HUES64 (cell line): ENCODE data around the gene PDGFRB.

ENCODE experiments used
- H3K27ac ChIP-seq: 2 replicates; pipeline ENCODE4 v1.7.0; 2013; ENCODE audit warnings: low read depth, low read length, inconsistent platforms
- H3K27me3 ChIP-seq: 2 replicates; pipeline ENCODE4 v1.6.1; 2013; ENCODE audit warnings: mild to moderate bottlenecking, low read length; ENCODE audit not compliant: insufficient read depth
- H3K36me3 ChIP-seq: 2 replicates; pipeline ENCODE4 v1.6.1; 2013; ENCODE audit warnings: mild to moderate bottlenecking, low read length; ENCODE audit not compliant: insufficient read depth
- H3K4me1 ChIP-seq: 2 replicates; pipeline ENCODE4 v1.6.1; 2013; ENCODE audit warnings: mild to moderate bottlenecking, low read length, moderate library complexity; ENCODE audit not compliant: insufficient read depth
- H3K4me3 ChIP-seq: 2 replicates; pipeline ENCODE4 v1.5.1; 2013; ENCODE audit warnings: mild to moderate bottlenecking, low read length, moderate library complexity
- H3K9ac ChIP-seq: 2 replicates; pipeline ENCODE4 v1.6.1; 2013; ENCODE audit warnings: mild to moderate bottlenecking, low read depth, low read length
- H3K9me3 ChIP-seq: 2 replicates; pipeline ENCODE4 v1.6.1; 2013; ENCODE audit warnings: low read depth, low read length; ENCODE audit not compliant: insufficient read depth
- WGBS: fragments of 150-250, 120-280 bp; methylation state at CpG from one replicate; pipeline ENCODE4 v1.1.7; 2013; ENCODE audit warnings: missing lambda C conversion rate; 5-methylcytosine and 5-hydroxymethylcytosine counted together

Gene PDGFRB

GRCh38 chr5:150126921-150127265 lies 28.8 kb downstream of the PDGFRB start:
- 92% methylated on average over 5 of the region's 6 CpGs for WGBS
- Histone ChIP-seq H3K9me3 (no peaks in the 10 kb centered on the region), H3K4me3 (no peak overlapping the region), H3K27ac (no peak overlapping the region), H3K27me3 (peaks cover 6% of the 10 kb centered on the region), H3K4me1 (peaks cover 15% of the 10 kb centered on the region), H3K9ac (no peak overlapping the region), H3K36me3 (no peaks in the 10 kb centered on the region; the same call in 1 of the 2 replicates)

- Histone ChIP-seq H3K9me3 (no peaks in the 10 kb centered on the region), H3K9ac (no peak overlapping the region), H3K4me1 (peaks cover 12% of the 10 kb centered on the region), H3K36me3 (no peaks in the 10 kb centered on the region; the same call in 1 of the 2 replicates), H3K27me3 (peaks cover under 1% of the 10 kb centered on the region), H3K4me3 (no peak overlapping the region), H3K27ac (no peak overlapping the region)
- 83% methylated on average over 10 of the region's 10 CpGs for WGBS
Observed at GRCh38 chr5:150126199-150126920, 29.3 kb downstream of the PDGFRB start.

- no peak overlapping the region for H3K27ac ChIP-seq
- 96% methylated on average over 10 of the region's 10 CpGs for WGBS
- no peaks in the 10 kb centered on the region; the same call in 1 of the 2 replicates for H3K36me3 ChIP-seq
- H3K9me3 ChIP-seq = no peaks in the 10 kb centered on the region
- no peaks in the 10 kb centered on the region; the same call in 1 of the 2 replicates for H3K27me3 ChIP-seq
- no peak overlapping the region for H3K4me3 ChIP-seq
- peaks cover 3% of the 10 kb centered on the region for H3K4me1 ChIP-seq
- no peak overlapping the region for H3K9ac ChIP-seq
Observed at GRCh38 chr5:150125334-150125733, 30.3 kb downstream of the PDGFRB start.

- Histone ChIP-seq H3K9me3 (no peaks in the 10 kb centered on the region), H3K9ac (no peak overlapping the region), H3K27ac (no peak overlapping the region), H3K4me3 (no peak overlapping the region), H3K4me1 (no peaks in the 10 kb centered on the region), H3K27me3 (no peaks in the 10 kb centered on the region; the same call in 1 of the 2 replicates), H3K36me3 (no peaks in the 10 kb centered on the region; the same call in 1 of the 2 replicates)
- WGBS = 92% methylated on average over 8 of the region's 8 CpGs
Observed at GRCh38 chr5:150124596-150124995, 31.0 kb downstream of the PDGFRB start.

GRCh38 chr5:150124111-150124557 lies 31.5 kb downstream of the PDGFRB start:
- H3K36me3 ChIP-seq = no peaks in the 10 kb centered on the region
- 91% methylated on average over 11 of the region's 11 CpGs for WGBS
- H3K9ac ChIP-seq = no peak overlapping the region
- H3K27me3 ChIP-seq = no peaks in the 10 kb centered on the region
- no peaks in the 10 kb centered on the region for H3K9me3 ChIP-seq
- H3K4me3 ChIP-seq = no peak overlapping the region
- H3K27ac ChIP-seq = no peak overlapping the region
- H3K4me1 ChIP-seq = no peaks in the 10 kb centered on the region

GRCh38 chr5:150123542-150123941 lies 32.1 kb downstream of the PDGFRB start:
- no peaks in the 10 kb centered on the region for H3K36me3 ChIP-seq
- H3K9ac ChIP-seq = no peak overlapping the region
- H3K4me3 ChIP-seq = no peak overlapping the region
- H3K27me3 ChIP-seq = no peaks in the 10 kb centered on the region
- H3K4me1 ChIP-seq = no peaks in the 10 kb centered on the region
- no peaks in the 10 kb centered on the region for H3K9me3 ChIP-seq
- 97% methylated on average over 4 of the region's 4 CpGs for WGBS
- no peak overlapping the region for H3K27ac ChIP-seq

- H3K9ac ChIP-seq = no peak overlapping the region
- peaks cover 3% of the 10 kb centered on the region; the same call in 1 of the 2 replicates for H3K4me1 ChIP-seq
- H3K4me3 ChIP-seq = no peak overlapping the region
- H3K27ac ChIP-seq = no peak overlapping the region
- WGBS = 96% methylated on average over 15 of the region's 15 CpGs
- H3K27me3 ChIP-seq = no peaks in the 10 kb centered on the region
- H3K36me3 ChIP-seq = no peaks in the 10 kb centered on the region
- H3K9me3 ChIP-seq = no peaks in the 10 kb centered on the region
Observed at GRCh38 chr5:150122536-150123481, 32.8 kb downstream of the PDGFRB start.

- no peak overlapping the region for H3K4me3 ChIP-seq
- peaks cover 5% of the 10 kb centered on the region; the same call in 1 of the 2 replicates for H3K4me1 ChIP-seq
- no peaks in the 10 kb centered on the region for H3K36me3 ChIP-seq
Observed at GRCh38 chr5:150122158-150122510, 33.5 kb downstream of the PDGFRB start.

GRCh38 chr5:150121448-150122157 lies 34.0 kb downstream of the PDGFRB start:
- Histone ChIP-seq H3K9me3 (no peaks in the 10 kb centered on the region), H3K4me3 (no peak overlapping the region), H3K27me3 (no peaks in the 10 kb centered on the region), H3K9ac (no peak overlapping the region), H3K27ac (no peak overlapping the region), H3K36me3 (no peaks in the 10 kb centered on the region), H3K4me1 (peaks cover 5% of the 10 kb centered on the region; the same call in 1 of the 2 replicates)
- WGBS = 93% methylated on average over 14 of the region's 14 CpGs

More at GRCh38 chr5:150122158-150122510, 33.5 kb downstream of the PDGFRB start:
- H3K9me3 ChIP-seq = no peaks in the 10 kb centered on the region
- no peaks in the 10 kb centered on the region for H3K27me3 ChIP-seq
- H3K27ac ChIP-seq = no peak overlapping the region
- WGBS = 61% methylated on average over 5 of the region's 5 CpGs
- H3K9ac ChIP-seq = no peak overlapping the region

- 83% methylated on average over 19 of the region's 19 CpGs for WGBS
- no peak overlapping the region for H3K27ac ChIP-seq
- no peaks in the 10 kb centered on the region for H3K27me3 ChIP-seq
Observed at GRCh38 chr5:150120617-150121447, 34.8 kb downstream of the PDGFRB start.

More at GRCh38 chr5:150120617-150121447, 34.8 kb downstream of the PDGFRB start:
- H3K9me3 ChIP-seq = no peaks in the 10 kb centered on the region
- H3K4me1 ChIP-seq = peaks cover 5% of the 10 kb centered on the region; the same call in 1 of the 2 replicates
- H3K36me3 ChIP-seq = no peaks in the 10 kb centered on the region
- H3K9ac ChIP-seq = no peak overlapping the region
- H3K4me3 ChIP-seq = no peak overlapping the region
